ACC112 (cell line): ENCODE measurements around the gene CBFB.

Source experiments
- H2AFZ ChIP-seq: fragments of 200-600 bp; sonication (generic); one replicate; pipeline ENCODE4 v1.6.0; 2017; ENCODE audit warnings: antibody characterized with exemption, low read length; ENCODE audit not compliant: unreplicated experiment
- H3K27ac ChIP-seq: fragments of 200-600 bp; sonication (generic); 2 replicates; pipeline ENCODE4 v1.5.1; 2014; ENCODE audit warnings: low read depth, mild to moderate bottlenecking, antibody characterized with exemption, low read length, moderate library complexity
- H3K27me3 ChIP-seq: fragments of 200-600 bp; sonication (generic); 2 replicates; pipeline ENCODE4 v1.6.1; 2014; ENCODE audit warnings: mild to moderate bottlenecking, antibody characterized with exemption, low read length, moderate library complexity, mixed read lengths; ENCODE audit not compliant: insufficient read depth
- H3K36me3 ChIP-seq: fragments of 200-600 bp; sonication (generic); 2 replicates; pipeline ENCODE4 v1.6.1; 2016; ENCODE audit warnings: mild to moderate bottlenecking, antibody characterized with exemption, low read length, moderate library complexity, mixed read lengths; ENCODE audit not compliant: insufficient read depth
- H3K4me1 ChIP-seq: fragments of 200-600 bp; sonication (generic); one replicate; pipeline ENCODE4 v1.6.1; 2016; ENCODE audit warnings: low read length, mixed read lengths; ENCODE audit not compliant: insufficient read depth, unreplicated experiment, control insufficient read depth
- H3K4me3 ChIP-seq: fragments of 200-600 bp; sonication (generic); 2 replicates; pipeline ENCODE4 v1.5.1; 2014; ENCODE audit warnings: mild to moderate bottlenecking, low read depth, low read length
- H3K79me2 ChIP-seq: fragments of 200-600 bp; sonication (generic); one replicate; pipeline ENCODE4 v1.6.0; 2016; ENCODE audit warnings: low read length; ENCODE audit not compliant: control insufficient read depth, unreplicated experiment, insufficient read depth

The CBFB gene

GRCh38 chr16:67077871-67078270, 48.9 kb downstream of the CBFB start:
- Histone ChIP-seq H3K27me3 (no peaks in the 10 kb centered on the region), H3K36me3 (peaks cover 21% of the 10 kb centered on the region), H3K79me2 (no peaks in the 10 kb centered on the region), H3K4me1 (no peaks in the 10 kb centered on the region), H2AFZ (no peak overlapping the region), H3K4me3 (no peak overlapping the region), H3K27ac (no peak overlapping the region)

- H3K79me2 ChIP-seq: peaks cover 2% of the 10 kb centered on the region
- H3K36me3 ChIP-seq: peaks cover 14% of the 10 kb centered on the region; the same call in 1 of the 2 replicates
- H3K4me1 ChIP-seq: no peaks in the 10 kb centered on the region
- no peak overlapping the region for H3K4me3 ChIP-seq
- H3K27me3 ChIP-seq: no peaks in the 10 kb centered on the region
- H2AFZ ChIP-seq: no peak overlapping the region
- no peak overlapping the region for H3K27ac ChIP-seq
Observed at GRCh38 chr16:67082100-67082499, 53.2 kb downstream of the CBFB start.

- Histone ChIP-seq H2AFZ (no peak overlapping the region), H3K4me3 (no peak overlapping the region), H3K79me2 (peaks cover 5% of the 10 kb centered on the region), H3K27me3 (no peaks in the 10 kb centered on the region), H3K36me3 (peaks cover 7% of the 10 kb centered on the region; the same call in 1 of the 2 replicates), H3K4me1 (no peaks in the 10 kb centered on the region), H3K27ac (no peak overlapping the region)
Observed at GRCh38 chr16:67082891-67083290, 53.9 kb downstream of the CBFB start.

- H2AFZ ChIP-seq: no peak overlapping the region
- H3K79me2 ChIP-seq: peaks cover 10% of the 10 kb centered on the region
- no peaks in the 10 kb centered on the region for H3K36me3 ChIP-seq
Observed at GRCh38 chr16:67084345-67085028, 55.5 kb downstream of the CBFB start.

GRCh38 chr16:67086822-67087221, 57.9 kb downstream of the CBFB start:
- H3K4me3 ChIP-seq: no peak overlapping the region
- no peak overlapping the region for H2AFZ ChIP-seq
- no peak overlapping the region for H3K27ac ChIP-seq
- H3K4me1 ChIP-seq: no peaks in the 10 kb centered on the region
- peaks cover 16% of the 10 kb centered on the region for H3K79me2 ChIP-seq
- no peaks in the 10 kb centered on the region for H3K36me3 ChIP-seq
- no peaks in the 10 kb centered on the region for H3K27me3 ChIP-seq

More at GRCh38 chr16:67084345-67085028, 55.5 kb downstream of the CBFB start:
- Histone ChIP-seq H3K4me1 (no peaks in the 10 kb centered on the region), H3K4me3 (no peak overlapping the region), H3K27ac (no peak overlapping the region), H3K27me3 (no peaks in the 10 kb centered on the region)

- Histone ChIP-seq H3K36me3 (no peaks in the 10 kb centered on the region), H3K4me3 (no peak overlapping the region), H3K27ac (no peak overlapping the region), H3K79me2 (peaks cover 16% of the 10 kb centered on the region), H3K4me1 (no peaks in the 10 kb centered on the region), H3K27me3 (no peaks in the 10 kb centered on the region), H2AFZ (no peak overlapping the region)
Observed at GRCh38 chr16:67087291-67087690, 58.3 kb downstream of the CBFB start.

GRCh38 chr16:67087803-67088202, 58.9 kb downstream of the CBFB start:
- H3K36me3 ChIP-seq: no peaks in the 10 kb centered on the region
- no peaks in the 10 kb centered on the region for H3K4me1 ChIP-seq
- no peak overlapping the region for H3K4me3 ChIP-seq
- H3K27me3 ChIP-seq: no peaks in the 10 kb centered on the region
- H2AFZ ChIP-seq: no peak overlapping the region
- peaks cover 16% of the 10 kb centered on the region for H3K79me2 ChIP-seq
- no peak overlapping the region for H3K27ac ChIP-seq

GRCh38 chr16:67088551-67088950, 59.6 kb downstream of the CBFB start:
- Histone ChIP-seq H3K4me1 (no peaks in the 10 kb centered on the region), H3K27me3 (no peaks in the 10 kb centered on the region), H3K79me2 (peaks cover 16% of the 10 kb centered on the region), H3K27ac (no peak overlapping the region), H3K4me3 (no peak overlapping the region), H2AFZ (no peak overlapping the region), H3K36me3 (no peaks in the 10 kb centered on the region)

- Histone ChIP-seq H3K4me1 (no peaks in the 10 kb centered on the region), H2AFZ (no peak overlapping the region), H3K4me3 (no peak overlapping the region), H3K36me3 (no peaks in the 10 kb centered on the region), H3K27me3 (no peaks in the 10 kb centered on the region), H3K27ac (peak overlapping the region; percentile 4; the same call in 1 of the 2 replicates), H3K79me2 (peaks cover 16% of the 10 kb centered on the region)
Observed at GRCh38 chr16:67089101-67089500, 60.2 kb downstream of the CBFB start.

- no peak overlapping the region for H3K27ac ChIP-seq
- H3K36me3 ChIP-seq: no peaks in the 10 kb centered on the region
- no peaks in the 10 kb centered on the region for H3K27me3 ChIP-seq
- H3K4me1 ChIP-seq: no peaks in the 10 kb centered on the region
- H2AFZ ChIP-seq: no peak overlapping the region
- peaks cover 14% of the 10 kb centered on the region for H3K79me2 ChIP-seq
- H3K4me3 ChIP-seq: no peak overlapping the region
Observed at GRCh38 chr16:67091906-67092566, 63.1 kb downstream of the CBFB start.
